Neural cell (in vitro differentiated cells): Measurements from ENCODE around the gene DLG2. TPM values are rescaled to one million over a fixed set of nuclear protein-coding genes. Genes with fewer than 3 reads are reported as not detected.
A peak's percentile ranks its signal among the peaks of the same experiment; 100 is the strongest.

ENCODE experiments used
- H2AFZ ChIP-seq: fragments of 200-600, 300-800 bp; sonication (generic), shearing (Covaris generic); 2 replicates; pipeline ENCODE4 v1.6.0; 2014; ENCODE audit warnings: low read depth, mild to moderate bottlenecking, antibody characterized with exemption, low read length, moderate library complexity
- H3F3A ChIP-seq: fragments of 200-600 bp; shearing (Covaris generic); 2 replicates; pipeline ENCODE4 v1.6.1; 2016; ENCODE audit warnings: mild to moderate bottlenecking, moderate library complexity, mixed read lengths, antibody characterized with exemption, low read length; ENCODE audit not compliant: insufficient read depth, poor library complexity, severe bottlenecking
- H3K27ac ChIP-seq: fragments of 200-600, 300-800 bp; sonication (generic), shearing (Covaris generic); 2 replicates; pipeline ENCODE4 v1.5.1; 2014; ENCODE audit warnings: mild to moderate bottlenecking, low read length, moderate library complexity
- H3K27me3 ChIP-seq: fragments of 300-800, 200-600 bp; sonication (generic), shearing (Covaris generic); 2 replicates; pipeline ENCODE4 v1.6.0; 2014; ENCODE audit warnings: mild to moderate bottlenecking, low read depth, low read length, moderate library complexity; ENCODE audit not compliant: insufficient read depth
- H3K36me3 ChIP-seq: fragments of 300-800, 200-600 bp; sonication (generic), shearing (Covaris generic); 2 replicates; pipeline ENCODE4 v1.5.1; 2014; ENCODE audit warnings: mild to moderate bottlenecking, antibody characterized with exemption, low read length, moderate library complexity; ENCODE audit not compliant: insufficient read depth
- H3K4me2 ChIP-seq: fragments of 300-800, 200-600 bp; sonication (generic), shearing (Covaris generic); 2 replicates; pipeline ENCODE4 v1.6.0; 2014; ENCODE audit warnings: mild to moderate bottlenecking, low read length
- H3K4me3 ChIP-seq: fragments of 300-800, 200-600 bp; sonication (generic), shearing (Covaris generic); 2 replicates; pipeline ENCODE4 v1.5.1; 2014; ENCODE audit warnings: mild to moderate bottlenecking, low read length, moderate library complexity
- H3K79me2 ChIP-seq: fragments of 200-600 bp; shearing (Covaris generic); replicated peaks from 2 replicates; pipeline ENCODE4 v1.6.0; 2014; ENCODE audit warnings: mild to moderate bottlenecking, low read length, moderate library complexity; ENCODE audit not compliant: insufficient read depth
- H3K9ac ChIP-seq: fragments of 300-800, 200-600 bp; sonication (generic), shearing (Covaris generic); 2 replicates; pipeline ENCODE4 v1.6.1; 2016; ENCODE audit warnings: mild to moderate bottlenecking, low read length, mixed read lengths
- H3K9me2 ChIP-seq: fragments of 200-600 bp; shearing (Covaris generic); 2 replicates; pipeline ENCODE4 v1.6.1; 2016; ENCODE audit warnings: mild to moderate bottlenecking, low read length, mixed read lengths; ENCODE audit not compliant: insufficient read depth
- H3K9me3 ChIP-seq: fragments of 200-600, 300-800 bp; sonication (generic), shearing (Covaris generic); 2 replicates; pipeline ENCODE4 v1.6.1; 2016; ENCODE audit warnings: mild to moderate bottlenecking, mixed run types, low read length, moderate library complexity, mixed read lengths
- H4K20me1 ChIP-seq: fragments of 200-600 bp; shearing (Covaris generic); 2 replicates; pipeline ENCODE4 v1.6.1; 2016; ENCODE audit warnings: mild to moderate bottlenecking, mixed run types; ENCODE audit not compliant: insufficient read depth
- EP300 ChIP-seq: fragments of 450-650 bp; conservative IDR thresholded peaks from 2 replicates; pipeline ENCODE4 v1.6.1; 2014; ENCODE audit warnings: antibody characterized with exemption, mild to moderate bottlenecking, moderate library complexity; ENCODE audit not compliant: poor library complexity, severe bottlenecking
- EZH2 ChIP-seq: fragments of 200-600, 300-800 bp; shearing (Covaris generic), sonication (generic); IDR thresholded peaks from 2 replicates; pipeline ENCODE4 v1.6.1; 2014; ENCODE audit warnings: antibody characterized with exemption, low read length, borderline replicate concordance, mild to moderate bottlenecking; ENCODE audit not compliant: insufficient read depth, poor library complexity, severe bottlenecking
- MXI1 ChIP-seq: fragments of 450-650 bp; conservative IDR thresholded peaks from 2 replicates; pipeline ENCODE4 v1.6.1; 2014; ENCODE audit warnings: antibody characterized with exemption, mild to moderate bottlenecking; ENCODE audit not compliant: poor library complexity, severe bottlenecking
- POLR2AphosphoS5 ChIP-seq: IDR thresholded peaks from 2 replicates; pipeline ENCODE4 v1.6.1; 2012
- RAD21 ChIP-seq: fragments of 450-650 bp; conservative IDR thresholded peaks from 2 replicates; pipeline ENCODE4 v1.6.1; 2014; ENCODE audit warnings: antibody characterized with exemption, mild to moderate bottlenecking, moderate library complexity
- SMC3 ChIP-seq: fragments of 450-650 bp; conservative IDR thresholded peaks from 2 replicates; pipeline ENCODE4 v1.6.1; 2014; ENCODE audit warnings: antibody characterized with exemption, mild to moderate bottlenecking, moderate library complexity; ENCODE audit not compliant: poor library complexity
- TAF1 ChIP-seq: IDR thresholded peaks from 2 replicates; pipeline ENCODE4 v1.6.1; 2012; ENCODE audit warnings: low read depth
- polyA plus RNA-seq: library from polyadenylated mRNA; depleted of rRNA; stranded (reverse); fragments of >200 nt; gene quantifications from 2 replicates; pipeline ENCODE4 v1.2.3, GENCODE V29; 2014
- TF ChIP-seq, protein P1 (sequence below): fragments of 450-650 bp; IDR thresholded peaks from 2 replicates; pipeline ENCODE4 v1.5.1; 2014; ENCODE audit warnings: antibody characterized with exemption, mild to moderate bottlenecking, moderate library complexity; ENCODE audit not compliant: poor library complexity, severe bottlenecking
- TF ChIP-seq, protein P2 (sequence below): IDR thresholded peaks from 2 replicates; pipeline ENCODE4 v1.6.1; 2012; ENCODE audit warnings: borderline replicate concordance

DLG2 gene
- polyA plus RNA-seq, 1 donor from 2014 or later = 179 TPM

DNA sequence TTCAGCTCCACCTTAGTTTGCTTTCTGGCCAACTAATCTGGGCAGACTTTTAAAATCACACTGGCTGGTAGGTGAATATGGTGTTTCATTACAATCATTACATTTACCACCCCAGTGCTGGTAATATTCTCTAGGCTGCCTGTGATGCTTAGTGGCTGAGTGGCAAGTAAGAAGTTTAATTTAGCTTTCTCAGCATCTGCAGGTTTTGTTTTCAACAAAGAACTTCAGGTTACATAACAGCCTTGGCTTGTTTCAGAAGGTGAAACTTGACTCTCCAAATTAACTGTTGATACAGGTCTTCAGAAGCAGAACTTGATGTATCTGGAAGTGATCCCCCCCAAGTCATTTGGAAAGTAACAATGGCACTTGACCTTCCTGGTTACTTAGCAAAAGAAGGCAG, 1917.7 kb downstream of the DLG2 start:
- TF ChIP-seq RAD21 = no peak
- TF ChIP-seq, protein P1, sequence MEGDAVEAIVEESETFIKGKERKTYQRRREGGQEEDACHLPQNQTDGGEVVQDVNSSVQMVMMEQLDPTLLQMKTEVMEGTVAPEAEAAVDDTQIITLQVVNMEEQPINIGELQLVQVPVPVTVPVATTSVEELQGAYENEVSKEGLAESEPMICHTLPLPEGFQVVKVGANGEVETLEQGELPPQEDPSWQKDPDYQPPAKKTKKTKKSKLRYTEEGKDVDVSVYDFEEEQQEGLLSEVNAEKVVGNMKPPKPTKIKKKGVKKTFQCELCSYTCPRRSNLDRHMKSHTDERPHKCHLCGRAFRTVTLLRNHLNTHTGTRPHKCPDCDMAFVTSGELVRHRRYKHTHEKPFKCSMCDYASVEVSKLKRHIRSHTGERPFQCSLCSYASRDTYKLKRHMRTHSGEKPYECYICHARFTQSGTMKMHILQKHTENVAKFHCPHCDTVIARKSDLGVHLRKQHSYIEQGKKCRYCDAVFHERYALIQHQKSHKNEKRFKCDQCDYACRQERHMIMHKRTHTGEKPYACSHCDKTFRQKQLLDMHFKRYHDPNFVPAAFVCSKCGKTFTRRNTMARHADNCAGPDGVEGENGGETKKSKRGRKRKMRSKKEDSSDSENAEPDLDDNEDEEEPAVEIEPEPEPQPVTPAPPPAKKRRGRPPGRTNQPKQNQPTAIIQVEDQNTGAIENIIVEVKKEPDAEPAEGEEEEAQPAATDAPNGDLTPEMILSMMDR = no peak
- no peak for TF ChIP-seq MXI1
- no peak for TF ChIP-seq SMC3
- TF ChIP-seq POLR2AphosphoS5 = no peak
- no peak for TF ChIP-seq EZH2
- TF ChIP-seq EP300 = no peak
- Histone ChIP-seq H3K9ac (no peak overlapping the region), H3K27ac (no peak overlapping the region)

DNA sequence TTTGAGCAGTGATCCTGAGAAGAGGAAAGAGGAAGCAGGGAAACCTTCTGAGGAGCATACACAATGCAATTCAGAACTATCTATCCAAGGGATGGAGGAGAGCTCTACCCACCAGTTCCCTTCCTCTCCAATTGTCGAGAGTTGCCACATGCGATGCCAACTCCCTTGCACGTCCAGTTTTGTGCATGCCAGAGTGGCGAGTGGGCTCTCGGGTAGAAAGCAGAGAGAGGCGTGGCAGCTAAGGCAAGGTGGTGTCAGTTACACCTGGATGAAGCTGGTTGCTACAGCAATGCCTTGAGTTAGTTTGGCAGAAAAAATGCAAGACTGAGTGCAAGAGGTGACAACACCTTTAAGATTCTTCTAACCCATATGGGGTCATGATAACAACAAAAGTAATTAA, 1920.6 kb downstream of the DLG2 start:
- TF ChIP-seq MXI1 = no peak
- H3K27ac ChIP-seq = no peak overlapping the region

More for the DNA sequence above, 1917.7 kb downstream of the DLG2 start:
- Histone ChIP-seq H3K36me3 (no peaks in the 10 kb centered on the region), H3K27me3 (no peaks in the 10 kb centered on the region), H3K79me2 (no peaks in the 10 kb centered on the region), H3K4me2 (no peak overlapping the region), H2AFZ (no peak overlapping the region), H3K9me3 (no peaks in the 10 kb centered on the region), H4K20me1 (no peaks in the 10 kb centered on the region), H3F3A (no peaks in the 10 kb centered on the region), H3K9me2 (no peaks in the 10 kb centered on the region), H3K4me3 (no peak overlapping the region)

DNA sequence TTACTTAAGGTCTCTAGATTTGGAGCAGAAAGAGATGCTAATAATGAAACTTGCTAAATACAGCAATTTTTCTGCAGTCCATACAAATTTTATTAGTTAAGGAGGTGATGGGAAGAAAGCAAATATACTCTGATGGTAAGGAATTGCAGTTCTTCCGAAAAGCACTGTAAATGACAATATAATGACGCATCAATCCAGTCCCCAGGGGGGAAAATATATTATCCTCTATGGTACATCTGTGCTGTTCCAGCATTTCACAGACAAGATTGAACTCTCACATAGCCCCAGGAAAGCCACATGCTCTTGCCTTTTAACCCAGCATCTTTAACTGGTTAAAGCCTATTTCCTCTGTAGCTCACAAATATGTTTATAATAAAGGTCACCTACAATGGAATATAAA, 1924.3 kb downstream of the DLG2 start:
- H3K27me3 ChIP-seq = no peaks in the 10 kb centered on the region
- TF ChIP-seq EZH2 (no peak), SMC3 (no peak), POLR2AphosphoS5 (peak; percentile 84), MXI1 (no peak), TAF1 (no peak), RAD21 (no peak), EP300 (peak; percentile 83)
- TF ChIP-seq, protein P1 = no peak
- TF ChIP-seq, protein P2, sequence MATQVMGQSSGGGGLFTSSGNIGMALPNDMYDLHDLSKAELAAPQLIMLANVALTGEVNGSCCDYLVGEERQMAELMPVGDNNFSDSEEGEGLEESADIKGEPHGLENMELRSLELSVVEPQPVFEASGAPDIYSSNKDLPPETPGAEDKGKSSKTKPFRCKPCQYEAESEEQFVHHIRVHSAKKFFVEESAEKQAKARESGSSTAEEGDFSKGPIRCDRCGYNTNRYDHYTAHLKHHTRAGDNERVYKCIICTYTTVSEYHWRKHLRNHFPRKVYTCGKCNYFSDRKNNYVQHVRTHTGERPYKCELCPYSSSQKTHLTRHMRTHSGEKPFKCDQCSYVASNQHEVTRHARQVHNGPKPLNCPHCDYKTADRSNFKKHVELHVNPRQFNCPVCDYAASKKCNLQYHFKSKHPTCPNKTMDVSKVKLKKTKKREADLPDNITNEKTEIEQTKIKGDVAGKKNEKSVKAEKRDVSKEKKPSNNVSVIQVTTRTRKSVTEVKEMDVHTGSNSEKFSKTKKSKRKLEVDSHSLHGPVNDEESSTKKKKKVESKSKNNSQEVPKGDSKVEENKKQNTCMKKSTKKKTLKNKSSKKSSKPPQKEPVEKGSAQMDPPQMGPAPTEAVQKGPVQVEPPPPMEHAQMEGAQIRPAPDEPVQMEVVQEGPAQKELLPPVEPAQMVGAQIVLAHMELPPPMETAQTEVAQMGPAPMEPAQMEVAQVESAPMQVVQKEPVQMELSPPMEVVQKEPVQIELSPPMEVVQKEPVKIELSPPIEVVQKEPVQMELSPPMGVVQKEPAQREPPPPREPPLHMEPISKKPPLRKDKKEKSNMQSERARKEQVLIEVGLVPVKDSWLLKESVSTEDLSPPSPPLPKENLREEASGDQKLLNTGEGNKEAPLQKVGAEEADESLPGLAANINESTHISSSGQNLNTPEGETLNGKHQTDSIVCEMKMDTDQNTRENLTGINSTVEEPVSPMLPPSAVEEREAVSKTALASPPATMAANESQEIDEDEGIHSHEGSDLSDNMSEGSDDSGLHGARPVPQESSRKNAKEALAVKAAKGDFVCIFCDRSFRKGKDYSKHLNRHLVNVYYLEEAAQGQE = peak; percentile 80
- peak overlapping the region; percentile 35 for H3K4me2 ChIP-seq
- H4K20me1 ChIP-seq = no peaks in the 10 kb centered on the region
- H3K79me2 ChIP-seq = no peaks in the 10 kb centered on the region
- H2AFZ ChIP-seq = no peak overlapping the region
- peak overlapping the region; percentile 43 for H3K4me3 ChIP-seq
- no peaks in the 10 kb centered on the region for H3K9me3 ChIP-seq
- H3K27ac ChIP-seq = peak overlapping the region; percentile 90
- no peaks in the 10 kb centered on the region for H3K9me2 ChIP-seq
- H3K36me3 ChIP-seq = no peaks in the 10 kb centered on the region
- peak overlapping the region; percentile 51 for H3K9ac ChIP-seq
- peaks cover 10% of the 10 kb centered on the region for H3F3A ChIP-seq

More for the DNA sequence above, 1920.6 kb downstream of the DLG2 start:
- Histone ChIP-seq H3K9me3 (no peaks in the 10 kb centered on the region), H3K79me2 (no peaks in the 10 kb centered on the region), H3K9ac (no peak overlapping the region), H3K27me3 (no peaks in the 10 kb centered on the region), H4K20me1 (no peaks in the 10 kb centered on the region), H3K4me2 (no peak overlapping the region), H3K9me2 (no peaks in the 10 kb centered on the region), H3K36me3 (no peaks in the 10 kb centered on the region), H3K4me3 (no peak overlapping the region), H2AFZ (no peak overlapping the region), H3F3A (peaks cover 10% of the 10 kb centered on the region)
